Measurements from ENCODE around the gene CDCA4. TPM values are rescaled to one million over a fixed set of nuclear protein-coding genes. Genes with fewer than 3 reads are reported as not detected.

The CDCA4 gene
- total RNA-seq, 1 experiment from 2014 or later, result 41.4 TPM

- H3K27me3 ChIP-seq (replicated peaks; ENCODE audit: control insufficient read depth, insufficient read depth, low read length), result no peaks in the 10 kb centered on the region
- TF ChIP-seq, protein P1, sequence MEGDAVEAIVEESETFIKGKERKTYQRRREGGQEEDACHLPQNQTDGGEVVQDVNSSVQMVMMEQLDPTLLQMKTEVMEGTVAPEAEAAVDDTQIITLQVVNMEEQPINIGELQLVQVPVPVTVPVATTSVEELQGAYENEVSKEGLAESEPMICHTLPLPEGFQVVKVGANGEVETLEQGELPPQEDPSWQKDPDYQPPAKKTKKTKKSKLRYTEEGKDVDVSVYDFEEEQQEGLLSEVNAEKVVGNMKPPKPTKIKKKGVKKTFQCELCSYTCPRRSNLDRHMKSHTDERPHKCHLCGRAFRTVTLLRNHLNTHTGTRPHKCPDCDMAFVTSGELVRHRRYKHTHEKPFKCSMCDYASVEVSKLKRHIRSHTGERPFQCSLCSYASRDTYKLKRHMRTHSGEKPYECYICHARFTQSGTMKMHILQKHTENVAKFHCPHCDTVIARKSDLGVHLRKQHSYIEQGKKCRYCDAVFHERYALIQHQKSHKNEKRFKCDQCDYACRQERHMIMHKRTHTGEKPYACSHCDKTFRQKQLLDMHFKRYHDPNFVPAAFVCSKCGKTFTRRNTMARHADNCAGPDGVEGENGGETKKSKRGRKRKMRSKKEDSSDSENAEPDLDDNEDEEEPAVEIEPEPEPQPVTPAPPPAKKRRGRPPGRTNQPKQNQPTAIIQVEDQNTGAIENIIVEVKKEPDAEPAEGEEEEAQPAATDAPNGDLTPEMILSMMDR (IDR thresholded peaks at IDR 0.05; ENCODE audit: insufficient read depth in 1 of 2, low read depth in 1 of 2, low read length in 1 of 2, severe bottlenecking in 1 of 2, unreplicated experiment in 1 of 2), result no peak
- no TSS peak for BruUV-seq (replicated peaks)
Observed at GRCh38 chr14:104968541-104969401, 52.1 kb downstream of the CDCA4 start.

DNA sequence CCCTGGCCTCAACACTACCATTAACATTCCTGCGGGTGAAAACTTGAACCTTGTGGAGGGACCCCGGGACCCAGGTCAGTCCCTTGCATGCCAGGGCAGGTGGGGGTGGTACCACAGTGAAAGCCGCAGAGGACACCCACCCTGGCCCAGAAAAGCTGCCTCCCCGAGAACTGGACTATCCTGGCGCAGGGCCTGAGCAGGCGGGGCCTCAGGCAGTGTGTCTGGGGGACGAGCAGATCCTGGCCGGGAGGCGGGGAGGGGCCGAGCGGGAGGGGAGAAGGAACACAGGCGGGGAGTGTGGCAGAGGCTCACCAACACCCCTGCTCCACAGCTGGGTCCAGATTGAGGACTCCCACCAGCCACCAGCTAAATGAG is 52.7 kb downstream of the CDCA4 start:
- Mint-ChIP-seq H3K36me3 (ENCODE audit: insufficient read depth, unreplicated experiment) (no peaks in the 10 kb centered on the region), H3K4me3 (ENCODE audit: unreplicated experiment) (no peak overlapping the region), H3K4me1 (ENCODE audit: low read depth, unreplicated experiment) (no peaks in the 10 kb centered on the region), H3K9me3 (ENCODE audit: unreplicated experiment) (no peaks in the 10 kb centered on the region), H3K27ac (ENCODE audit: unreplicated experiment) (no peak overlapping the region), H3K27me3 (ENCODE audit: insufficient read depth, unreplicated experiment) (no peaks in the 10 kb centered on the region)
- DNase-seq, result no peak
- Histone ChIP-seq H3K4me3 (ENCODE audit: low read depth, low read length) (no peak overlapping the region), H3K36me3 (ENCODE audit: control insufficient read depth, insufficient read depth, low read length) (no peaks in the 10 kb centered on the region), H3K9me3 (no peaks in the 10 kb centered on the region), H3K4me1 (no peaks in the 10 kb centered on the region; the same call in 1 of the 2 replicates), H3K27me3 (replicated peaks; ENCODE audit: control insufficient read depth, insufficient read depth, low read length) (no peaks in the 10 kb centered on the region)
- intact Hi-C loops (cut with micrococcal nuclease; ENCODE audit: unreplicated experiment), result no loop called here
- ChIA-PET CTCF (no interaction called here), POLR2A (no interaction called here)
- no TSS peak for BruUV-seq (replicated peaks)
- TF ChIP-seq, protein P1 (IDR thresholded peaks at IDR 0.05; ENCODE audit: insufficient read depth in 1 of 2, low read depth in 1 of 2, low read length in 1 of 2, severe bottlenecking in 1 of 2, unreplicated experiment in 1 of 2), result no peak

More at GRCh38 chr14:104968541-104969401, 52.1 kb downstream of the CDCA4 start:
- Mint-ChIP-seq H3K27me3 (ENCODE audit: insufficient read depth, unreplicated experiment) (no peaks in the 10 kb centered on the region), H3K27ac (ENCODE audit: unreplicated experiment) (no peak overlapping the region), H3K4me3 (ENCODE audit: unreplicated experiment) (no peak overlapping the region), H3K4me1 (ENCODE audit: low read depth, unreplicated experiment) (no peaks in the 10 kb centered on the region), H3K9me3 (ENCODE audit: unreplicated experiment) (no peaks in the 10 kb centered on the region), H3K36me3 (ENCODE audit: insufficient read depth, unreplicated experiment) (no peaks in the 10 kb centered on the region)
- ChIA-PET POLR2A (interaction anchor here (0.6 kb wide), 1 partner anchor 9 kb away, joined by 12 read pairs; the partner anchor contains the start of gene AHNAK2), CTCF (no interaction called here)
- intact Hi-C loops (cut with micrococcal nuclease; ENCODE audit: unreplicated experiment), result no loop called here
- no peaks in the 10 kb centered on the region for H3K36me3 ChIP-seq (ENCODE audit: control insufficient read depth, insufficient read depth, low read length)
- no peaks in the 10 kb centered on the region for H3K9me3 ChIP-seq
- no peak overlapping the region for H3K4me3 ChIP-seq (ENCODE audit: low read depth, low read length)
- DNase-seq, result no peak
- H3K4me1 ChIP-seq, result no peaks in the 10 kb centered on the region; the same call in 1 of the 2 replicates

DNA sequence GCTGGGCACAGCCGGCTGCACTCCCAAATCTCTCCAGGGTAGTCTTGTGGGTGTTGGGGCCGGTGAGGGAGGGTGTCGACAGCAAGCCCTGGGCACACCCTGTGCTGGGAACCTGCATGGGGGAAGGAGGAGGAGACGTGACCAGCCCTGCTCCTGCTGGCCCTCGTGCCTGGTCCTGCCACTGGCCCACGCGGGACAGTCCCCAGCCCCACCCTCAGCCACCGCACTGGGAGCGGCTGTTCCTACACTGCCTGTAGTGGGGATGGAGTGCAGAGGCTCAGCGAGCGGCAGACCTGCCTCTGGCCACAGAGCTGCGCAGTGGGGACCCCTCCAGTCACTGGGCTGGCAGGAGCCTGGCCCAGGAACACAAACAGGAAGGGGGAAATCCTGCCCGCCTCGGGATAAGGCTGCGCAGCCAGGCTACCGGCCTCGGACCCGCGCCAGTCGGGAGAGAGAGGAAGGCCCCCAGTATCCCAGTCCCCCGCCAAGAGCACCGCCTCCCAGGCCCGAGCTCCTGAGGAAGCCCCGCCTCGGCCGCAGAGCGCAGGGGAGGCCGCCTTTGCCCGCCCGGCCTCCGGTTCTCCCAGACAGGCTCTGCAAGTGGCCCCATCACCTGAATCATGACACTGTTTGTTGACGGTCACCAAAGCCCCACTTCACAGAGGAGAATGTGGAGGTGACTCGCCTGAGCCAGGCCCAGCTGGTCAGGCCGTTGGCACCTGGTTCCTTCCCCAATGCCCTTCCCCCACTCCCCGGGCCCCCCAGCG is 53.3 kb downstream of the CDCA4 start:
- Mint-ChIP-seq H3K9me3 (ENCODE audit: unreplicated experiment) (no peaks in the 10 kb centered on the region), H3K4me3 (ENCODE audit: unreplicated experiment) (no peak overlapping the region), H3K36me3 (ENCODE audit: insufficient read depth, unreplicated experiment) (no peaks in the 10 kb centered on the region), H3K27me3 (ENCODE audit: insufficient read depth, unreplicated experiment) (peaks cover 3% of the 10 kb centered on the region), H3K4me1 (ENCODE audit: low read depth, unreplicated experiment) (no peaks in the 10 kb centered on the region), H3K27ac (ENCODE audit: unreplicated experiment) (no peak overlapping the region)
- Histone ChIP-seq H3K4me3 (ENCODE audit: low read depth, low read length) (no peak overlapping the region), H3K4me1 (no peaks in the 10 kb centered on the region), H3K9me3 (no peaks in the 10 kb centered on the region), H3K36me3 (ENCODE audit: control insufficient read depth, insufficient read depth, low read length) (no peaks in the 10 kb centered on the region), H3K27me3 (replicated peaks; ENCODE audit: control insufficient read depth, insufficient read depth, low read length) (no peaks in the 10 kb centered on the region)
- DNase-seq, result no peak
- CTCF ChIA-PET, result no interaction called here
- POLR2A ChIA-PET, result no interaction called here
- TF ChIP-seq, protein P1 (IDR thresholded peaks at IDR 0.05; ENCODE audit: insufficient read depth in 1 of 2, low read depth in 1 of 2, low read length in 1 of 2, severe bottlenecking in 1 of 2, unreplicated experiment in 1 of 2), result no peak
- BruUV-seq (replicated peaks), result no TSS peak
- intact Hi-C loops (cut with micrococcal nuclease; ENCODE audit: unreplicated experiment), result no loop called here
